IPS DF 6.9 (cell line): ENCODE data around the gene PLA2G4A.

Experiments used
- DNase-seq: peaks from one replicate; pipeline ENCODE4 v3.0.0-alpha.2; 2013; ENCODE audit warnings: low read depth, low spot score
- H3K27ac ChIP-seq: one replicate; pipeline ENCODE4 v1.5.1; 2013; ENCODE audit warnings: low read length, control low read depth
- H3K27me3 ChIP-seq: 2 replicates; pipeline ENCODE4 v1.6.1; 2013; ENCODE audit warnings: mild to moderate bottlenecking, low read length; ENCODE audit not compliant: control insufficient read depth, insufficient read depth
- H3K36me3 ChIP-seq: 2 replicates; pipeline ENCODE4 v1.6.1; 2013; ENCODE audit warnings: low read length; ENCODE audit not compliant: control insufficient read depth, insufficient read depth
- H3K4me1 ChIP-seq: 2 replicates; pipeline ENCODE4 v1.6.1; 2013; ENCODE audit warnings: low read length; ENCODE audit not compliant: control insufficient read depth, insufficient read depth
- H3K4me3 ChIP-seq: 2 replicates; pipeline ENCODE4 v1.5.1; 2013; ENCODE audit warnings: mild to moderate bottlenecking, low read length
- H3K9me3 ChIP-seq: 2 replicates; pipeline ENCODE4 v1.6.1; 2013; ENCODE audit warnings: low read length, inconsistent platforms; ENCODE audit not compliant: control insufficient read depth, insufficient read depth
- WGBS: extraction: QIAGEN DNeasy Blood & Tissue Kit; methylation state at CpG from one replicate; pipeline ENCODE4 v1.1.7; 2013; ENCODE audit warnings: mixed read lengths, missing lambda C conversion rate; ENCODE audit not compliant: insufficient read length, insufficient coverage; 5-methylcytosine and 5-hydroxymethylcytosine counted together

The PLA2G4A gene

DNA sequence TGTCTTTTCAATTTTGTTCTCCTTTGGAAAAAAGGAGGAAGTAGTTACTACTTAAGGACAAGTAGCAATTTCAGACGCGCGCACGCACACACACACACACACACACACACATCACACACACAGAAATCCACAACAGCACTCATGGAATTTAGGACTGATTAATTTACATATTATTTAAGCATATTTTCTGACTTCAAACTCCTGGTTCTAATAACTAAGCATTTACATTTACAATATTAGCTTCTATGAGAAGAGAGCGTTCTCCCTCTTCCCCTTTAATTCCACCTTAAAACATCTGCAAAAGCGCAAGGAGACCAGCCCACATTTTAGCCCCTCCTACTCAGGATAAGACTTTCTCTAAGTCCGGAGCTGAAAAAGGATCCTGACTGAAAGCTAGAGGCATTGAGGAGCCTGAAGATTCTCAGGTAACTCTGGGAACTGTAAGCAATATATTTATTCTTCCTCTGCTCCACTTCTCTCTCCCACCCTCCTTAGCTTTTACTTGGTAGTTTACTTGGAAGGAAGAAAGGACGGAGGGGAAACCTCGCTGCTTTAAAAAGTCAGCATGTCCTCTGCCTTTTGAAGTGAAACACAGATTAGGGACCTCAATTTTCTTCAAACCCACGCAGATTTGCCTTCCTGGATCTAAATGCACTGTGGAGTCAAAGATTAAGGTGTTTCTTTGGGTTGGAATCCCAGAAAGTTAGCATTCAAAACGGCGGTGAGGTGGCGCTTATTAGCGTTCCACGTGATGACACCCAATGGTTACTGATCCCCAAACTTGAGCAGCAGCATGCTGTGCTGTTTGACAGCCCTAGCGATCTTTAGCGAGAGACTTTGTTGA lies at the start of gene PLA2G4A:
TSS of gene PLA2G4A (plus strand) at position 339 of the 844 bp plus-strand sequence. CDS start 25,406 bp downstream, outside the sequence.
- no peaks in the 10 kb centered on the region for H3K36me3 ChIP-seq
- no peak within 1 kb of the TSS for H3K27ac ChIP-seq
- peak; percentile 13 for DNase-seq
- H3K4me1 ChIP-seq = no peaks in the 10 kb centered on the region
- H3K27me3 ChIP-seq = no peaks in the 10 kb centered on the region
- H3K9me3 ChIP-seq = no peaks in the 10 kb centered on the region
- peak within 1 kb of the TSS; percentile 28; the same call in 1 of the 2 replicates for H3K4me3 ChIP-seq
- WGBS = no CpG with 5 or more reads among the region's 17 CpGs

DNA sequence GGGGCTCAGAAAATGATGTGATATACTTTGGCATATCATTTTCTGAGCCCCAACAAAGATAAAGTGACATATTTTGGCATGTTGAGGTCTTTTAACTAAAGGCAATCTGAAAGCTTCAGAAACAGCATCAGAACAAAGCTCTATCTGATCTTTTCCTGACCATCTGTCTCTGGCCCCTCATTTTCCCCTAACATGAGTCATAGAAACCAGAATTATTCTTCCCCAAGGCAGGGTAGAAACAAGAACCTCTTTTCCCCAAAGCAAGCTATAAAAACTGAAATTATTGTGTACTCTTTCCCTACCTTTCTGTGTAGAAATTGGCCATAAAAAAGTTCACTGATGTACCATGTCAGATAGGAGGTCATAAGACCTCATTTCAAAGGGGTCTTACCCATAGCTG lies 48.7 kb upstream of the PLA2G4A start:
- DNase-seq = no peak
- Histone ChIP-seq H3K36me3 (no peaks in the 10 kb centered on the region), H3K27me3 (no peaks in the 10 kb centered on the region), H3K4me3 (no peak overlapping the region), H3K9me3 (no peaks in the 10 kb centered on the region), H3K27ac (no peak overlapping the region), H3K4me1 (no peaks in the 10 kb centered on the region)

DNA sequence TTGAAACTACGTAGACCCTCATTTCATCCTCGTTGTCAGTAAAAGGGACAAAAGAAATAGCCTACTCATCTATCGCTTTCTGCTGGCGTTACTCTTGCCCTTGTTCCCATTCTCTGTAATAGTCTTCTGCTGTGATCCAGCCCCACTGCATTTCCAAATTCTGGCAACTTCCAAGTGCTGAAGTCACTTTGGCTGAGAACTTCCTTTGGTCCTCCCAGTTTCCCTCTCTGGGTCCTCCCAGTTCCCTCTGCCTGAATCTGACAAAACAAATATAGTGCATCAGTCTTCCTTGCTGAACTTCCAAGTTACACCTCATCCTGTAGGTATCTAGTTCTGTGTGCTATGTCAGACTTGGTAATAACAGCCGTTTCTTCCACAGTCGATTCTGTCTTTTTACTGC lies 47.0 kb upstream of the PLA2G4A start:
- Histone ChIP-seq H3K27me3 (no peaks in the 10 kb centered on the region), H3K4me1 (no peaks in the 10 kb centered on the region), H3K27ac (no peak overlapping the region), H3K9me3 (no peaks in the 10 kb centered on the region), H3K36me3 (no peaks in the 10 kb centered on the region), H3K4me3 (no peak overlapping the region)
- no CpG with 5 or more reads among the region's 6 CpGs for WGBS
- no peak for DNase-seq

DNA sequence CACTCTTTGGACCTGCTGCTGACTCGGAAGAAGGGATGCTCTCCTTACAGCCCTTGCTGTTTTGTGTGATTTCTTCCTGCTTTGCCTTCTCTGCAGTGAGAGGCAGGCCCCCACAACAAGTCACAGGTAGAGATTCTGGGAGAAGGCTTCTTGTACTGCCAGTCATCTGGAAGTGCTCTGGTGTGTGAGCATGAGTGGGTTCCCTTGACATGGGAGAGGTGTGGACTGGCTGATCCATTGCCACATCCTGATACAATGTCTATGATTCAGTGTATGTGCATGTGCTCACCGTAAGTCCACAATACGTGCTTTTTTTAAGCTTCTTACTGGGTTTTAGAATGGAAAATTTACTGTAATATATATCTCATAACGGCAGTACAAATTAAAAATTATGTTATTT lies 46.0 kb upstream of the PLA2G4A start:
- Histone ChIP-seq H3K36me3 (no peaks in the 10 kb centered on the region), H3K4me1 (no peaks in the 10 kb centered on the region), H3K9me3 (no peaks in the 10 kb centered on the region), H3K27me3 (no peaks in the 10 kb centered on the region), H3K27ac (no peak overlapping the region), H3K4me3 (no peak overlapping the region)
- no CpG with 5 or more reads among the region's 4 CpGs for WGBS
- DNase-seq = no peak

DNA sequence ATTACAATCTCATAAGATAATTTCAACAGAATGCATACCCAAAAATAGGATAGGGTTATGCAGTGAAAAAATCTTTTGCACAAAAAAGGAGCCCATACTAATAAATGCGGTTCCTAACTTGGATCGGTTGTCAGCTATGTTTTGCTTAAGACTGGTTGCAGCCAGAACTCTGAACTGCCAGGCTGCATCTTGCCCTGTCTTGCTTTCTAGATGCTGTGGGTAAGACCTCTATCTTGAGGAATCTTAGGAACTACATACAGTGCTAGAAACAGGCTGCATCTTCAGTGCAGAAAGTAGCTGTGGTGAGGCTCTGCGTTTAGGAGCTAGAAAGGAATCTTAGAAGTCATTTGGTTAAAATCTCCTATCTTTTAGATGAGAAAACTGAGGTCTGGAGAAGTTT lies 45.6 kb upstream of the PLA2G4A start:
- Histone ChIP-seq H3K4me1 (no peaks in the 10 kb centered on the region), H3K27ac (no peak overlapping the region), H3K4me3 (no peak overlapping the region), H3K27me3 (no peaks in the 10 kb centered on the region), H3K9me3 (no peaks in the 10 kb centered on the region), H3K36me3 (no peaks in the 10 kb centered on the region)
- DNase-seq = no peak
- WGBS = no CpG with 5 or more reads among the region's 3 CpGs

DNA sequence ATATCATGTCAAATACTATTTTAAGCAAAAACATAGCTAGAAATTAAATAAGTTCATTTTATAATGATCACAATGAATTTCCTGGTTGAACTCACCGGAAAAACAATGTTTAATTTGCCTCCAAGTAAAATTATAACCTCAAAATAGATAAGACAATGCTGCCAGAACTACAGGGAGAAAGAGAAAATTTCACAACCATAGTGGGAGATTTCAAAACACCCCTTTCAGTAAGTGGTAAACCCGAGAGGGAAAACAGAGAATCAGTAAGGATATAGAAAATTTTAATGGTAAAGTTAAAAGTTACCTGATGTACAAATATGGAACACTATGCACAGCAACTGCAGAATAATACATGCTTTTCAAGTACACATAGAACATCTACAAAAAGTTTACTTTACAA lies 43.2 kb upstream of the PLA2G4A start:
- no peak for DNase-seq
- no peaks in the 10 kb centered on the region for H3K4me1 ChIP-seq

DNA sequence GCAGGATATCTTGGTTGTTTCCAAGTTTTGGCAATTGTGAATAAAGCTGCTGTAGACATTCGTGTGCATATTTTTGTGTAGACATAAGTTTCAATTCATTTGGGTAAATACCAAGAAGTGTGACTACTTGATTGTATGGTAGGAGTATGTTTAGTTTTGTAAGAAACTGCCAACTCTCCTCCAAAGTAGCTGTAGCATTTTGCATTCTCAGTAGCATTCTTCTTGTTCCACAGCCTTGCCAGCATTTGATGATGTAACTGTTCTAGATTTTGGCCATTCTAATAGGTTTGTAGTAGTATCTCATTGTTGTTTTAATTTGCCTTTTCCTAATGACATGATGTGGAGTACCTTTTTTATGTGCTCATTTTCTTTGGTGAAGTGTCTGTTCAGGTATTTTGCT lies 38.6 kb upstream of the PLA2G4A start:
- Histone ChIP-seq H3K4me3 (no peak overlapping the region), H3K4me1 (no peaks in the 10 kb centered on the region)
- WGBS = no CpG with 5 or more reads among the region's 1 CpG

More for the DNA sequence above, 43.2 kb upstream of the PLA2G4A start:
- no CpG with 5 or more reads among the region's 2 CpGs for WGBS
- H3K9me3 ChIP-seq = no peaks in the 10 kb centered on the region
- no peaks in the 10 kb centered on the region for H3K27me3 ChIP-seq
- no peak overlapping the region for H3K27ac ChIP-seq
- H3K4me3 ChIP-seq = no peak overlapping the region
- H3K36me3 ChIP-seq = no peaks in the 10 kb centered on the region

DNA sequence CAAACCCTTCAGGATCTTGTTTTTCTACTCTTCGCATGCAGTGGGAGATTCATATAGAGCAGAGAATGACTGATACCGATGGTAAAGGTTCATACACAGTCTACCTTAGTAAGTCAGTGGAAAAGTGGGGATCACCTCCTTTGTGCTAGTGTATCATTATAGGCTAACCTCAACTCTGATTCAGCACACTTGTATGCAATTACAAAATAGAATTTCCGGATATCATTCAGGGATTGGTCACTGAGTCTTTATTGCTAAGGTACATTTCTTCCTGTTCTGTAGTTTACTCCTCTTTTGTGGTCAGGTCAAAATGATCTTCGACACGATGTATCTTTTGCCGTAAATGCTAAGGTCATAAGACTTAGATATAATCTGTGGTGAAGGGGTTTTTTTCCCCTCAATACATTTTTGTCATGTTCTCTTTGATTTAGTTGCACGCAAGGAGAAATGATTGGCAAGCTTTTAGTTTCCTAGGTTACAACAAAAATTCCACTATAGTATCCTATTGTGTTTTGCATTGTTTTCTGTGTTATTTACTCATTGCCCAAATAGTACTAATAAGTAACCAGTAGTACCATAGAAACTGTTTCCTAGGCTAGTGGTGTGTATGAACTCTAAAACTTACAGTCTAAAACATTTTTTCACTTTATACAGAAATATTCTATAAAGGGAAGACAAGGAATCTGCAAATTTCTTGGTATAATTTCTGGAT lies 35.7 kb upstream of the PLA2G4A start:
- DNase-seq = no peak
- Histone ChIP-seq H3K9me3 (no peaks in the 10 kb centered on the region), H3K27ac (no peak overlapping the region), H3K36me3 (no peaks in the 10 kb centered on the region), H3K27me3 (no peaks in the 10 kb centered on the region), H3K4me1 (no peaks in the 10 kb centered on the region), H3K4me3 (no peak overlapping the region)
- WGBS = no CpG with 5 or more reads among the region's 7 CpGs

More for the DNA sequence above, 38.6 kb upstream of the PLA2G4A start:
- Histone ChIP-seq H3K36me3 (no peaks in the 10 kb centered on the region), H3K27me3 (no peaks in the 10 kb centered on the region), H3K9me3 (no peaks in the 10 kb centered on the region), H3K27ac (no peak overlapping the region)
- DNase-seq = no peak

DNA sequence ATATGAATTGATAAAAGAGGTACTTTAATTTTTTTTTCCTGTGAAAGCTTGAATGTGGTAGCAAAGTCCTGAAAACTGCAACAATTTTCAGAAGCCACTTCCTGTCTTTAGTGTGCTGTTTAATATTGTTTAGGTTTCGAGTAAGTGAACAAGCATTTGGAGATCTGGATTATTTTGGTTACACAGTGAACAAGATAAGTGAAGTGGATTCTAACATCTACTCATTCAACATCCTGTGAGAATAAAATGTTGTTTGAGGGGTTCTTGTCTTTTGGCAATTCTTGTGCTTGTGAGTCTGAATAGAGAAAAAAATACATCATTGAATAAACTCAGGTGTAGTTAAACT lies 35.2 kb upstream of the PLA2G4A start:
- Histone ChIP-seq H3K4me3 (no peak overlapping the region), H3K27ac (no peak overlapping the region), H3K36me3 (no peaks in the 10 kb centered on the region), H3K9me3 (no peaks in the 10 kb centered on the region), H3K27me3 (no peaks in the 10 kb centered on the region), H3K4me1 (no peaks in the 10 kb centered on the region)
- DNase-seq = no peak
- no CpG with 5 or more reads among the region's 1 CpG for WGBS

DNA sequence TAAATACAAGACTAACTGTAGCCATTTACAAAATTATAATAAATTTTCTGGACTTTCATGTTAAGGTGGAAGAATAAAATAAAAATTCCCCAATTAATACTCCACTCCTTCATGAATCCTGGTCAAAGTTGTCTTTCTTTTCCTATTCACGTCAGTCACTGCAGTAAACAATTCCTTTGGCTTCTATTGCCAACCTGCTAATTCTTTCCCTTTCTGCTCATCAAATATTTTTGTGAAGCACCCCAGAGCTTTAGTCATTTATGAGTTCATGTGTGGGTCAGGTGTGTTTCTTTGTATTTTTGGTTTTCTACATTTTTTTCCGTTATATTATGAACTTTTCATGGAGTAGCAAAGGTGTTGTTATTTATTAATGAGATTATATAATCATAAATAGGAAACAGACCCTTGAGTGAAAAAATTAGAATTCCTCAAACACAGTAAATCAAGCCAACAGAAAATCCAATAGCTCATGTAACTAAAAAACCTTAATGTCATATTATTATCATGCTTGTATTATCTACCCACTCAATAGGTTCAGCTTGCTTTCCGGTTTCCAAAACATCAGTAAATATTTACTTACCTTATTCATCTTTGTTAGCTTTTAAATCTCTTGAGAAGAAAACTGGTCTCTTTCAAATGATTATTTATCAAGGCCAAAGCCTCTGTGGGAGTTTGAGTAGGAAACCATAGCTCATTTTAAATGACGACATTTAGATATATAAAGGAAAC lies 29.6 kb upstream of the PLA2G4A start:
- Histone ChIP-seq H3K4me1 (no peaks in the 10 kb centered on the region), H3K9me3 (no peaks in the 10 kb centered on the region), H3K27ac (no peak overlapping the region), H3K36me3 (no peaks in the 10 kb centered on the region), H3K4me3 (no peak overlapping the region), H3K27me3 (no peaks in the 10 kb centered on the region)
- no CpG with 5 or more reads among the region's 4 CpGs for WGBS
- no peak for DNase-seq
